Stimulated activated CD4-positive, alpha-beta T cell treated with anti-CD3 and anti-CD28 coated beads, Interleukin-2, amount 100 ng/mL, for 48 hours (primary cell): Measurements from ENCODE around the gene LKAAEAR1.

ENCODE experiments used
- DNase-seq, 2 donors: peaks; one replicate each; pipeline ENCODE4 v3.0.0-alpha.2; 2020

The LKAAEAR1 gene

DNA sequence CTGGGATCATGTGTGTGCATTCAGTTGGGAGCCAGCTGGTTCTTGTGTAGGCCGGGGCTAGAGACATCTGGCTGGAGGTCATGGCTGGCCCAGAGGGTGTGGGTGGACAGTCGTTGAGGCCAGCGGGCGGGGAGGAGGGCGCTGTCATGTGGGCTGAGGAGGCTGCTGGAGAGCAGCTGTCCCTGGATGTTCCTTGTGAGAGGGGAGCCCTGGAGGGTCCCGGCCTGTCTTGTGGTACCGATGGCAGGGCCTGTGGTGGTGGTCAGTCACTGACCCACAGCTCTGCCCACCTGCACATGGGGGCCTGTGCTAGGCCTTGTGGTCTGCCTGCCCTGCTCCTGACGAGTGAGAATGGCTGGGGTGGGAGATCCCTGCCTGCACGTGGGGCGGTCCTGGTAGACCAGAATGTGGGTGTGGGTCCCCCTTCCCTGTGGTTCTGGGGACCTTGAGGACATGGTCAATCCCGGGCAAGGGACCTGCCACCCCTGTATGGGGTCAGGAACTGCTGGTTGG, 50.2 kb downstream of the LKAAEAR1 start:
- no peak for DNase-seq
